NCI-H146 treated with DMSO at 0.1 percent for 48 hours (cell line): ENCODE results near the gene TIMP4.

Source experiments
- DNase-seq: peaks from one replicate; lab custom pipeline; 2025; ENCODE audit not compliant: unreplicated experiment; lab: John Stamatoyannopoulos, UW

TIMP4 gene

GRCh38 chr3:12158387-12159226 lies at the start of gene TIMP4:
Gene TIMP4 (minus strand): TSS chr3:12158912. CDS start chr3:12158840, 72 bp downstream.
- peak; percentile 66 for DNase-seq

GRCh38 chr3:12205171-12205570 lies 46.5 kb upstream of the TIMP4 start:
- DNase-seq = no peak

- DNase-seq = no peak
Observed at GRCh38 chr3:12201813-12202212, 43.1 kb upstream of the TIMP4 start.

GRCh38 chr3:12198301-12198700 lies 39.6 kb upstream of the TIMP4 start:
- no peak for DNase-seq

GRCh38 chr3:12197475-12197874 lies 38.8 kb upstream of the TIMP4 start:
- DNase-seq = no peak

GRCh38 chr3:12196684-12197083 lies 38.0 kb upstream of the TIMP4 start:
- DNase-seq = no peak

GRCh38 chr3:12195231-12195630 lies 36.5 kb upstream of the TIMP4 start:
- no peak for DNase-seq

- DNase-seq = no peak
Observed at GRCh38 chr3:12194669-12195161, 36.0 kb upstream of the TIMP4 start.

- DNase-seq = no peak
Observed at GRCh38 chr3:12194209-12194608, 35.5 kb upstream of the TIMP4 start.

- no peak for DNase-seq
Observed at GRCh38 chr3:12193485-12194165, 34.9 kb upstream of the TIMP4 start.

GRCh38 chr3:12192655-12193484 lies 34.2 kb upstream of the TIMP4 start:
- no peak for DNase-seq

- no peak for DNase-seq
Observed at GRCh38 chr3:12192173-12192572, 33.5 kb upstream of the TIMP4 start.

- DNase-seq = no peak
Observed at GRCh38 chr3:12191559-12191958, 32.8 kb upstream of the TIMP4 start.

GRCh38 chr3:12190832-12191231 lies 32.1 kb upstream of the TIMP4 start:
- DNase-seq = no peak

GRCh38 chr3:12190221-12190807 lies 31.6 kb upstream of the TIMP4 start:
- DNase-seq = no peak

GRCh38 chr3:12188681-12189287 lies 30.1 kb upstream of the TIMP4 start:
- DNase-seq = no peak

GRCh38 chr3:12188328-12188648 lies 29.6 kb upstream of the TIMP4 start:
- no peak for DNase-seq

GRCh38 chr3:12187448-12188327 lies 29.0 kb upstream of the TIMP4 start:
- no peak for DNase-seq

- DNase-seq = no peak
Observed at GRCh38 chr3:12186515-12187286, 28.0 kb upstream of the TIMP4 start.
